ENCODE measurements around the gene GNB1L. TPM values are rescaled to one million over a fixed set of nuclear protein-coding genes. Genes with fewer than 3 reads are reported as not detected.

GNB1L gene
- total and polyA plus RNA-seq, 10 of the 15 experiments (the other 5 are each of a cell fraction or from before 2014, with no cell fraction given) = 0.21 to 19.4 (median 6.8) TPM

GRCh38 chr22:19823191-19823901, 31.3 kb downstream of the GNB1L start:
- intact Hi-C loops (cut with micrococcal nuclease; ENCODE audit: unreplicated experiment) = no loop called here
- H2AFZ ChIP-seq (ENCODE audit: control insufficient read depth, low read depth, low read length) = no peak overlapping the region
- no peak for TF ChIP-seq ZNF274 (IDR thresholded peaks at IDR 0.05; ENCODE audit: insufficient read depth, insufficient read length)
- no peak for TF ChIP-seq BCL3 (IDR thresholded peaks at IDR 0.05; ENCODE audit: borderline replicate concordance, insufficient read depth, low read depth, low read length, poor library complexity, severe bottlenecking)
- no peak for TF ChIP-seq BCL11A (IDR thresholded peaks at IDR 0.05; ENCODE audit: low read depth, low read length)
- no peak for TF ChIP-seq ESRRA (IDR thresholded peaks at IDR 0.05; ENCODE audit: low read length)
- TF ChIP-seq ATF7 (IDR thresholded peaks at IDR 0.05; ENCODE audit: low read depth) = no peak
- TF ChIP-seq ZNF384 (IDR thresholded peaks at IDR 0.05; ENCODE audit: borderline replicate concordance, low read depth, low read length) = no peak
- no peak for TF ChIP-seq POLR2AphosphoS5 (IDR thresholded peaks at IDR 0.05; ENCODE audit: low read length)
- no peak for TF ChIP-seq STAT3 (IDR thresholded peaks at IDR 0.05; ENCODE audit: low read depth, low read length)
- no peak for TF ChIP-seq USF2 (IDR thresholded peaks at IDR 0.05; ENCODE audit: borderline replicate concordance, low read depth, low read length)
- no peak for TF ChIP-seq NFYB (IDR thresholded peaks at IDR 0.05; ENCODE audit: insufficient read depth, low read depth, low read length)
- no peak for TF ChIP-seq MAX (IDR thresholded peaks at IDR 0.05; ENCODE audit: low read depth, low read length)
- no peak for TF ChIP-seq CREM (IDR thresholded peaks at IDR 0.05; ENCODE audit: low read depth)
- no peak for TF ChIP-seq SIN3A (IDR thresholded peaks at IDR 0.05; ENCODE audit: low read depth, low read length)
- TF ChIP-seq NBN (IDR thresholded peaks at IDR 0.05) = no peak
- TF ChIP-seq ZBTB40 (IDR thresholded peaks at IDR 0.05; ENCODE audit: borderline replicate concordance) = no peak
- no peaks in the 10 kb centered on the region for H3K9me3 ChIP-seq (replicated peaks; ENCODE audit: control insufficient read depth, insufficient read depth, low read length)
- no peaks in the 10 kb centered on the region for H4K20me1 ChIP-seq (ENCODE audit: control insufficient read depth, insufficient read depth)
- no TSS peak for BruUV-seq (replicated peaks)
- no peak overlapping the region for H3K27ac ChIP-seq (ENCODE audit: control insufficient read depth, insufficient read depth)
- SMC1A ChIA-PET (ENCODE audit: uncharacterized antibody, unreplicated experiment) = no interaction called here
- H3K27me3 ChIP-seq (replicated peaks in 1 of 2; ENCODE audit: control insufficient read depth in 2 of 2, insufficient read depth in 2 of 2, low read length in 1 of 2) = no peaks in the 10 kb centered on the region
- 81% methylated on average over 10 of the region's 11 CpGs for WGBS (ENCODE audit: insufficient coverage, insufficient replicate concordance, low lambda C conversion rate, missing lambda C conversion rate)
- RAD21 ChIA-PET (ENCODE audit: unreplicated experiment) = no interaction called here
- H3K79me2 ChIP-seq (ENCODE audit: control insufficient read depth, insufficient read depth, low read length) = no peaks in the 10 kb centered on the region
- CTCF ChIA-PET = no interaction called here
- POLR2A ChIA-PET = no interaction called here
- H3K4me2 ChIP-seq (ENCODE audit: control insufficient read depth, insufficient read depth) = no peak overlapping the region
- H3K36me3 ChIP-seq (ENCODE audit: control insufficient read depth in 2 of 2, insufficient read depth in 2 of 2, low read length in 1 of 2) = no peaks in the 10 kb centered on the region; a peak in 1 of 4 replicates
- DNase-seq (ENCODE audit: low read depth, low spot score) = no peak
- no peak overlapping the region for H3K4me3 ChIP-seq
- in situ Hi-C loops (cut with MboI) = no loop called here
- no peak overlapping the region for H3K9ac ChIP-seq (ENCODE audit: control insufficient read depth, insufficient read depth, low read length)
- ATAC-seq = no peak
- no peaks in the 10 kb centered on the region for H3K4me1 ChIP-seq (ENCODE audit: control insufficient read depth, insufficient read depth, low read length)
- FAIRE-seq = no peak

Data from GM12878 (cell line).